ENCODE measurements around the gene TPRN.

- TF ChIP-seq CTCF (IDR thresholded peaks at IDR 0.05; ENCODE audit: insufficient read depth, low read depth, low read length): no peak
- TF ChIP-seq EZH2 (IDR thresholded peaks at IDR 0.05; ENCODE audit: insufficient read depth, low read length): peak; percentile 58
These were observed 32.6 kb downstream of the TPRN start for GRCh38 chr9:137167747-137168572.
